H9 (cell line): ENCODE data around the gene TRIM38. TPM values are rescaled to one million over a fixed set of nuclear protein-coding genes. Genes with fewer than 3 reads are reported as not detected.

Experiments
- DNase-seq: peaks from one replicate; pipeline ENCODE4 v3.0.0-alpha.2; 2017
- H2AFZ ChIP-seq: one replicate; pipeline ENCODE4 v1.6.1; 2013; ENCODE audit warnings: mild to moderate bottlenecking, low read length, control low read depth, moderate library complexity
- H2AK5ac ChIP-seq: 2 replicates; pipeline ENCODE4 v1.6.1; 2013; ENCODE audit warnings: low read length, control low read depth, mixed read lengths; ENCODE audit not compliant: insufficient read length
- H2BK120ac ChIP-seq: one replicate; pipeline ENCODE4 v1.6.1; 2013; ENCODE audit warnings: low read depth, mild to moderate bottlenecking, low read length, control low read depth, inconsistent platforms; ENCODE audit not compliant: poor library complexity, severe bottlenecking
- H2BK12ac ChIP-seq: 2 replicates; pipeline ENCODE4 v1.6.1; 2013; ENCODE audit warnings: low read length, control low read depth, mixed read lengths, low read depth; ENCODE audit not compliant: insufficient read length
- H2BK15ac ChIP-seq: 2 replicates; pipeline ENCODE4 v1.6.1; 2013; ENCODE audit warnings: low read depth, low read length, control low read depth
- H2BK20ac ChIP-seq: one replicate; pipeline ENCODE4 v1.6.1; 2013; ENCODE audit warnings: low read depth, mild to moderate bottlenecking, low read length, control low read depth, inconsistent platforms; ENCODE audit not compliant: poor library complexity, severe bottlenecking
- H2BK5ac ChIP-seq: 2 replicates; pipeline ENCODE4 v1.6.1; 2013; ENCODE audit warnings: low read length, control low read depth, mixed read lengths; ENCODE audit not compliant: insufficient read length
- H3K14ac ChIP-seq: 2 replicates; pipeline ENCODE4 v1.6.1; 2013; ENCODE audit warnings: low read length, control low read depth; ENCODE audit not compliant: insufficient read depth
- H3K18ac ChIP-seq: 2 replicates; pipeline ENCODE4 v1.6.1; 2013; ENCODE audit warnings: low read depth, mild to moderate bottlenecking, mixed read lengths, low read length, control low read depth; ENCODE audit not compliant: insufficient read length
- H3K23ac ChIP-seq: 2 replicates; pipeline ENCODE4 v1.6.1; 2013; ENCODE audit warnings: low read length, control low read depth, mixed read lengths, low read depth; ENCODE audit not compliant: insufficient read length
- H3K23me2 ChIP-seq: 2 replicates; pipeline ENCODE4 v1.6.1; 2013; ENCODE audit warnings: low read depth, mild to moderate bottlenecking, mixed read lengths, low read length, control low read depth; ENCODE audit not compliant: insufficient read length, poor library complexity, severe bottlenecking
- H3K27ac ChIP-seq: 2 replicates; pipeline ENCODE4 v1.5.1; 2013; ENCODE audit warnings: low read length, control low read depth, mixed read lengths, low read depth; ENCODE audit not compliant: insufficient read length
- H3K27me3 ChIP-seq: 2 replicates; pipeline ENCODE4 v1.6.1; 2013; ENCODE audit warnings: low read length, control low read depth, inconsistent platforms; ENCODE audit not compliant: insufficient read depth
- H3K4ac ChIP-seq: 2 replicates; pipeline ENCODE4 v1.6.1; 2013; ENCODE audit warnings: low read depth, mild to moderate bottlenecking, control low read depth, inconsistent platforms, low read length, moderate library complexity
- H3K4me1 ChIP-seq: 2 replicates; pipeline ENCODE4 v1.6.1; 2013; ENCODE audit warnings: low read length, control low read depth, inconsistent platforms; ENCODE audit not compliant: insufficient read depth
- H3K4me2 ChIP-seq: 2 replicates; pipeline ENCODE4 v1.6.1; 2013; ENCODE audit warnings: low read length, control low read depth, mixed read lengths; ENCODE audit not compliant: insufficient read length, insufficient read depth
- H3K56ac ChIP-seq: 2 replicates; pipeline ENCODE4 v1.6.1; 2013; ENCODE audit warnings: low read depth, mild to moderate bottlenecking, mixed read lengths, low read length, control low read depth; ENCODE audit not compliant: insufficient read length
- H3K79me1 ChIP-seq: 2 replicates; pipeline ENCODE4 v1.6.1; 2013; ENCODE audit warnings: low read depth, mild to moderate bottlenecking, moderate library complexity, low read length, control low read depth, inconsistent platforms; ENCODE audit not compliant: insufficient read depth, poor library complexity, severe bottlenecking
- H3K79me2 ChIP-seq: 2 replicates; pipeline ENCODE4 v1.6.1; 2013; ENCODE audit warnings: low read length, control low read depth, inconsistent platforms; ENCODE audit not compliant: insufficient read depth
- H3K9ac ChIP-seq: 2 replicates; pipeline ENCODE4 v1.6.1; 2013; ENCODE audit warnings: low read length, control low read depth, mixed read lengths; ENCODE audit not compliant: insufficient read length; ENCODE audit errors: extremely low read depth
- H3K9me3 ChIP-seq: one replicate; pipeline ENCODE4 v1.6.1; 2013; ENCODE audit warnings: low read depth, low read length, inconsistent platforms; ENCODE audit not compliant: control insufficient read depth
- H3T11ph ChIP-seq: one replicate; pipeline ENCODE4 v1.6.1; 2013; ENCODE audit warnings: mild to moderate bottlenecking, low read length, control low read depth, inconsistent platforms
- H4K20me1 ChIP-seq: one replicate; pipeline ENCODE4 v1.6.1; 2013; ENCODE audit not compliant: control insufficient read depth, insufficient read length, insufficient read depth
- H4K5ac ChIP-seq: 2 replicates; pipeline ENCODE4 v1.6.1; 2013; ENCODE audit warnings: low read depth, mild to moderate bottlenecking, mixed read lengths, low read length, control low read depth; ENCODE audit not compliant: insufficient read length
- H4K8ac ChIP-seq: replicated peaks from 2 replicates; pipeline ENCODE4 v1.6.1; 2013; ENCODE audit warnings: low read length, control low read depth, mixed read lengths, low read depth; ENCODE audit not compliant: insufficient read length
- H4K91ac ChIP-seq: 2 replicates; pipeline ENCODE4 v1.6.1; 2013; ENCODE audit warnings: low read depth, mild to moderate bottlenecking, moderate library complexity, mixed read lengths, low read length, control low read depth; ENCODE audit not compliant: insufficient read length
- H3K27ac Mint-ChIP-seq, 3 experiments: 2 replicates in 2 of 3; 3 replicates in 1 of 3; pipeline ENCODE4 v1.8.0; 2020 to 2021; ENCODE audit warnings: mixed read lengths in 3 of 3, mild to moderate bottlenecking in 1 of 3, moderate library complexity in 1 of 3
- H3K27me3 Mint-ChIP-seq: 2 replicates; pipeline ENCODE4 v1.8.0; 2021; ENCODE audit warnings: low read depth, mild to moderate bottlenecking, moderate library complexity, mixed read lengths
- H3K36me3 Mint-ChIP-seq, 3 experiments: 2 replicates in 2 of 3; 3 replicates in 1 of 3; pipeline ENCODE4 v1.8.0; 2020 to 2021; ENCODE audit warnings: low read depth in 3 of 3, mixed read lengths in 3 of 3; ENCODE audit not compliant: insufficient read depth in 1 of 3
- H3K4me1 Mint-ChIP-seq, 2 experiments: 2 replicates each; pipeline ENCODE4 v1.8.0; 2020; ENCODE audit warnings: mixed read lengths in 2 of 2
- H3K4me3 Mint-ChIP-seq, 2 experiments: 2 replicates in 1 of 2; 3 replicates in 1 of 2; pipeline ENCODE4 v1.8.0; 2020 to 2021; ENCODE audit warnings: mild to moderate bottlenecking in 2 of 2, mixed read lengths in 2 of 2, moderate library complexity in 1 of 2
- H3K9me3 Mint-ChIP-seq, 2 experiments: 2 replicates in 1 of 2; 3 replicates in 1 of 2; pipeline ENCODE4 v1.8.0; 2020; ENCODE audit warnings: mild to moderate bottlenecking in 2 of 2, mixed read lengths in 2 of 2, moderate library complexity in 1 of 2
- WGBS: extraction: QIAGEN DNeasy Blood & Tissue Kit; methylation state at CpG from one replicate; pipeline ENCODE4 v1.1.7; 2013; ENCODE audit warnings: missing lambda C conversion rate, low lambda C conversion rate, mixed read lengths; ENCODE audit not compliant: insufficient read length; ENCODE audit errors: extremely low coverage; 5-methylcytosine and 5-hydroxymethylcytosine counted together
- total RNA-seq: library from RNA; stranded (reverse); gene quantifications from 2 replicates; pipeline ENCODE4 v1.2.1, GENCODE V29; 2021
- TF ChIP-seq, protein P1 (sequence below): fragments of 200-600 bp; sonication (generic); conservative IDR thresholded peaks from 3 replicates; pipeline ENCODE4 v1.8.0; 2021; ENCODE audit warnings: antibody characterized with exemption, mild to moderate bottlenecking

Gene TRIM38
- total RNA-seq, 1 experiment from 2014 or later: 0.61 TPM

GRCh38 chr6:25930532-25931410 lies 31.8 kb upstream of the TRIM38 start, which contains the start of gene SLC17A2:
SLC17A2 (minus strand) TSS chr6:25930691; CDS start chr6:25925796, 4,895 bp downstream.
- Mint-ChIP-seq H3K27me3 (no peaks in the 10 kb centered on the region; the same call in 1 of the 2 replicates), H3K4me1 (no peaks in the 10 kb centered on the region), H3K27ac (peak within 1 kb of the TSS in 1 of 3 experiments; percentile 67; a peak in 1 of 7 replicates), H3K4me3 (no peak within 1 kb of the TSS), H3K9me3 (no peaks in the 10 kb centered on the region), H3K36me3 (no peaks in the 10 kb centered on the region)
- Histone ChIP-seq H3T11ph (no peak within 1 kb of the TSS), H3K79me1 (no peaks in the 10 kb centered on the region), H4K20me1 (no peaks in the 10 kb centered on the region), H3K56ac (no peak within 1 kb of the TSS), H2BK5ac (no peak within 1 kb of the TSS), H3K4me1 (no peaks in the 10 kb centered on the region), H3K23ac (no peak within 1 kb of the TSS), H3K79me2 (no peaks in the 10 kb centered on the region), H3K14ac (no peak within 1 kb of the TSS), H4K5ac (no peak within 1 kb of the TSS), H3K4ac (no peak within 1 kb of the TSS), H2AK5ac (no peak within 1 kb of the TSS), H2BK20ac (no peak within 1 kb of the TSS), H2BK12ac (no peak within 1 kb of the TSS), H3K4me2 (no peak within 1 kb of the TSS), H3K27me3 (no peaks in the 10 kb centered on the region), H3K18ac (no peak within 1 kb of the TSS), H4K8ac (no peak within 1 kb of the TSS), H3K23me2 (no peaks in the 10 kb centered on the region), H2AFZ (no peak within 1 kb of the TSS), H3K9ac (no peak within 1 kb of the TSS), H3K27ac (no peak within 1 kb of the TSS), H2BK120ac (no peak within 1 kb of the TSS), H2BK15ac (no peak within 1 kb of the TSS), H3K9me3 (no peaks in the 10 kb centered on the region), H4K91ac (no peak within 1 kb of the TSS)
- WGBS: no CpG with 5 or more reads among the region's 9 CpGs
- DNase-seq: no peak
- TF ChIP-seq, protein P1, sequence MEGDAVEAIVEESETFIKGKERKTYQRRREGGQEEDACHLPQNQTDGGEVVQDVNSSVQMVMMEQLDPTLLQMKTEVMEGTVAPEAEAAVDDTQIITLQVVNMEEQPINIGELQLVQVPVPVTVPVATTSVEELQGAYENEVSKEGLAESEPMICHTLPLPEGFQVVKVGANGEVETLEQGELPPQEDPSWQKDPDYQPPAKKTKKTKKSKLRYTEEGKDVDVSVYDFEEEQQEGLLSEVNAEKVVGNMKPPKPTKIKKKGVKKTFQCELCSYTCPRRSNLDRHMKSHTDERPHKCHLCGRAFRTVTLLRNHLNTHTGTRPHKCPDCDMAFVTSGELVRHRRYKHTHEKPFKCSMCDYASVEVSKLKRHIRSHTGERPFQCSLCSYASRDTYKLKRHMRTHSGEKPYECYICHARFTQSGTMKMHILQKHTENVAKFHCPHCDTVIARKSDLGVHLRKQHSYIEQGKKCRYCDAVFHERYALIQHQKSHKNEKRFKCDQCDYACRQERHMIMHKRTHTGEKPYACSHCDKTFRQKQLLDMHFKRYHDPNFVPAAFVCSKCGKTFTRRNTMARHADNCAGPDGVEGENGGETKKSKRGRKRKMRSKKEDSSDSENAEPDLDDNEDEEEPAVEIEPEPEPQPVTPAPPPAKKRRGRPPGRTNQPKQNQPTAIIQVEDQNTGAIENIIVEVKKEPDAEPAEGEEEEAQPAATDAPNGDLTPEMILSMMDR: no peak
